Eye (tissue), 1 donor: ENCODE measurements around the gene SMYD3.
A peak's percentile ranks its signal among the peaks of the same experiment; 100 is the strongest.

ENCODE experiments used
- DNase-seq: peaks from one replicate; pipeline ENCODE4 v3.0.0-alpha.2; 2015

SMYD3 gene

DNA sequence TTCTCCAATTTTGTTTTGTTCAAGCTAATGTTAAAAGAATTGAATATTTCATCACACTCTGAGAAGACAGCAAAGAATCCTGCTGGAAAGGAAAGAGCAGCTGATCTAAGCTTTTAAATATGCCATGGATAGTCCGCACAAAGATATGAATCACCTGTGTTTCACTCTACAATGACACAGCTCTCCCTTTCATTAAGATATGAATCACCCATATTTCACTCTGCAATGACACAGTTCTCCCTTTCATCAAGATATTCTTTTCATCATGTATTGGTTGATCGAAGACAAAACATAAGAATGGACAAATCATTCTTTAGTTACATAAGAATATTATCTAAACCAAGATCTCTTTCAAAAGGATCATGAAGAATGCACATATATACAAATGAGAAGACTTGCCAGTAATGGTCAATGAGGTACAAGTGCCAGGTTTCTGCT lies 367.3 kb downstream of the SMYD3 start:
- DNase-seq = no peak

DNA sequence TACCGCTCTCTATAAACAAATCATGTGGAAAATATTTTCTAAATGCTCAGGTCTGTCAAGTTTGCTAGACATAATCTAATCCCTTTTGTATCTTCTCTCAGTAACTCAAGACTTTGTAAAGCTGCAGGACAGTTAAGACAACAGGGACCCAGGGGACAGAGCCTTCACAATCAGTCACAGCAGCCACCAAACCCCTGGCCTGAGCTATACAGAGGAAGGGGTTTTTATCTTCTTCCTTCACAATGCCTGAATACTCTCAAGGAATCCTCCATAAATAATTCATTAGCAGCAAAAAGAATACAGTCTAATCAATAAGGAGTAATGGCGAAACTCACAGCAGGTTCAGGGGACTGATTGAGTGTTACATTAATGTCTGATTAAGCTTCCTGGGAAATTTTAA lies 368.3 kb downstream of the SMYD3 start:
- peak; percentile 64 for DNase-seq

DNA sequence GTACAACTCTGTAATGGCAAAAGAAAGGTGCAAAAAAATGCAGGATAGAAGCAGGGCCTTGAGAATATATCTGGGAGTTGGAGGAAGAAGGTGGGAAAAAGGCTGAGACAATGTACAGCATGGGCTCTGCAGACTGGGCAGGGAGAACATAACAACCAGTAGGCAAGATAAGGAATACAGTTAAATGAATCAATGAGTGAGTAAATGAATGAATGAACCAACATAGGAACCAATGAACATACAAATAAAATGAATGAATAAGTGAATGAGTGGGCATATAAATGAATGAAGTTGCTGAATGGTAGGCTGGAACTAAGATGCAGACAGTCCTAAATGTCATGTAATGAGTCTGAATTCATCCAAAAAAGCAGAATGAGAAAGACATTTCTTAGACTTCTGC lies 370.6 kb downstream of the SMYD3 start:
- no peak for DNase-seq

DNA sequence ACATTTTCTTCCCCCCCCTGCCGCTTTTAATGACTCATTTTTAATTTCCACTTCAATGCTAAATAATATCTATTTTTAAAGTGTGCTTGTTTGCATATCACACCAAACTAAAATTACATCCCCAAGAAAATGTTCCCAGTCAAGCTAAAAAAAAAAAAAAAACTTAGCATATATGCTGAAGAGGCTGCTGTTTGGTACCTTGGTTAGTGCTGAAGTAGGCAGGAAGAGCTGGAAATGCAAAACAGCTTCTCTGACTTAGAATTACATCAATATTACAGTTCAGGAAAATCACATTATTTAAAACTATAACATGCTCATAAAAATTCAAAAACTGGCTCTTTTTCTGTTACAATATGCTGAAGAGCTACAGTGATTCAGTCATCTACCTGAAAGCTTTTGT lies 372.3 kb downstream of the SMYD3 start:
- no peak for DNase-seq

DNA sequence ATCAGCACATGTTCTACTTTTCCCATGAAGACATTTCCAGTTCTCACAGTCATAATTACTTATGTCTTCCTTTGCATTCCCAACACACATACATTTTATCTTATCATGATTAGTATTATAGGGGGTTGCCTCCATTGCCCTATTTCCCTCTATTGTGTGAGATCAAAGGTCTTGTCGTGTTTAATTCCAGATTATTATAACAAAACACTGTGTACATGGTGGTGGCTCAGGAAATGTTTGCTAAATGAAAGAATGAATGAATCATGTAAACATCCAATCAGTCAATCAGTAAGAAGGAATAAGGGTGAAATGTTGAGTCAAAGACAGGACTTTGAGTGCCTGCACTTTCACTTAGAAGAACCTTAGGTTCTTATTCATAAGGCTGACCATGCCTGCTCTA lies 376.0 kb downstream of the SMYD3 start:
- DNase-seq = no peak

DNA sequence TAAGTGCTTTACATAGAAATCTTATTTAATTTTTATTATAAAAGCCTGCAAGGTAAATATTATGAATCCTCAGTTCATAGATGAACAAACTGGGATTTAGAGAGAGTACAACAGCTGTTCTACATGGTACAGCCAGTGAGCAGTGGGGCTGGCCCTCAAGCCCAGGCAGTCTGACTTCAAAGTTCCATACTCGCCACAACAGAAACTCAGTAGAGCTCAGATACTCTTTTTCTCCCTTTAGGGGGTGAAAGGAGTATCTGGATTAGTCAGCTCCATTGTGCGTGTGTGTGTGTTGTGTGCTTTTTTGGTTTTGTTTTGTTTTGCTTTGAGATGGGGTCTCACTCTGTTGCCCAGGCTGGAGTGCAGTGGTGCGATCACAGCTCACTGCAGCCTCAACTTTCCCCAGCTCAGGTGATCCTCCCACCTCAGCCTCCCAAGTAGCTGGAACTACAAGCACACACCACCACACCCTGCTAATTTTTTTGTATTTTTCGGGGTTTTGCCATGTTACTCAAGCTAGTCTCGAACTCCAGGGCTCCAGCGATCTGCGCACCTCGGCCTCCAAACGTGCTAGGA lies 378.5 kb downstream of the SMYD3 start:
- DNase-seq = no peak

DNA sequence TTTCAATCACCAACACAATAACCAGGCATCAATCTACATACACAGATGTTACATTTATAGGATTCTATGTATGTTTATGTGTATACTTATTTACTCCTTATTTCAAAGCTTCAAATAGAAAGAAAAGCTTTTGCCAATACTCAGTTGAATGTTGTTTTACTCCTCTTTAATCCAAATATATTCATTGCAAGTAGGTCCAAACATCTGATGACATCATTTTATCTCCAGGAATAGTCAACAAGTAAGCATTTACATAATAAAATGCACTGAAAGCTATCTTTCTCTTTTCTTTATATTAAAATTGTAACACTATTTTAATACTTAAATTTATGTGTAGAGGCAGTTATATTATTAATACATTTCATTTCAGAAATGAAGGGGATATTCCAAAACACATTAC lies 380.5 kb downstream of the SMYD3 start:
- no peak for DNase-seq

DNA sequence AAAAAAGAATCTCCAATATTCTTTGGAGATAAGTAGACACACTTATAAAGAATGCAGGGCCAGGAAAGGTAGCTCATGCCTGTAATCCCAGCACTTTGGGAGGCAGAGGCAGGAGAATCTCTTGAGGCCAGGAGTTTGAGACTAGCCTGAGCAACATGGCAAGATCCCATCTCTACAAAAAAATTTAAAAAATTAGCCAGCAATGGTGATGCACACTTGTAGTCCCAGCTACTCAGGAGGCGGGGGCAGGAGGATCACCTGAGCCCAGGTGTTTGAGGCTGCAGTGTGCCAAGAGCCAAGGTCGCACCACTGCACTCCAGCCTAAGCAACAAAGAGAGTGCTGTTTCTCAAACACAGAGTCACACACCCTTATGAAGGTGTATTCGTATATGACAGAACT lies 385.0 kb downstream of the SMYD3 start:
- DNase-seq = no peak

DNA sequence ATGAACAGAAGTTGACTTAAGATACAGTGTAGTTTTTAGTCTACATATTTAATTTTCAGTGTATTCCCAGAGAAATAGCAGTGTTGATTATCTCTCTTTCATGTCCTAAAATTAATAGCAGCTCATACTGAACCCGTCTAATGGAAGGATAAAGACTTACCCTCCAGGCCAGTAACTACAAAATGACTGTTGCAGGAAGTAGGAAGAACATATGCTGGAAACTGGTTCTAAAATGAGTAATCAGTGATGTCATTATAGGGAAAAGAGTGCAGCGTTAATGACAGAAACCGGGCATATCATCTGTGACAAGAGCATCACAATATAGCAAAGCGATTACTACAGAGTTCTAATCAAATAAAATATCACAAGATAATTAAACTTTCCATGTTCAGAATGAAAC lies 385.5 kb downstream of the SMYD3 start:
- DNase-seq = no peak

DNA sequence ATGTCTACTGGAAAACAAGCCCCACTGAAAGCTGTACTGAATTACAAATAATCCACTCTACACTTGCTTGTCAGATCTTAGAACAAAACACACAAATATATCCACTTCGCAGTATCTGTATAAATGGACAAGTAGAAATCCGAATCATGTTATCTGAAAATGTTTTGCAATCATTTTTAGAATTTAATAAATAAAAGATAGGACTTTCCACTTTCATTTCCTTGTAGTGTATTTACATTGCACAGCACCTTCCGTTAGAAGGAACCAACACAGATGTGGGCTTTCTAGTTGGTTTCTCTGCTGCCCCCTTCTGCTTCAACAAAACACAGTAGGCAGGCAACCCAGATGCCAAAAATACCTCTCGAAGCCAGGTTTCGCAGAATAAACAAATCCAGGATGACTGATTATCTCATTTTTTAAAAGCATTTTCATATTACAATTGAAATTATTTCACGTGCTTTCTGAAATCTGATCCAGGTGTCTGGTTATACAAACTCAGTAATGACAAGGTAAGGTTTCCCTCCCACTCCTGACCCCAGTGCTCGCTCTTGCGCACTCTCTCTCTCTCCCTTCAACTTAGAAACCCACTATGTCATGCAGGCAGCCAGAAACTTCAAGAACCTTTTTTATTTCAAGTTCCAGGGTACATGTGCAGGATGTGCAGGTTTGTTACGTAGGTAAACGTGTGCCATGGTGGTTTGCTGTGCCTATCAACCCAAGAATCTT lies 389.9 kb downstream of the SMYD3 start:
- peak; percentile 53 for DNase-seq

DNA sequence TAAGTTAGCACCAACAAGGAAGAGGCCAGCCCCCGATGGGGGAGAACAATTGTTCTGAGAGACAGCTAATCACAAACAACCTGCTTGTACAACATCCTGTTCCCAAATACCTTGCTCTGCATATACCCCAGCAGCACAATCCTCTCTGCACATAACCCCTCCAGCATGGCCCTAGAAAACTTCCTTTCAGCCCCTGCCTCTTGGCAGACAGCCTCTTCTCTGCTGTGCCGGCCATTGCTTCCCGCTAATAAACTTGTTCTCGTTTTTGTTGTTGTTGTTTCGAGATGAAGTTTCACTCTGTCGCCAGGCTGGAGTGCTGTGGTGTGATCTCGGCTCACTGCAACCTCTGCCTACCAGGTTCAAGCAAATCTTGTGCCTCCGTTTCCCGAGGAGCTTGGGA lies 392.7 kb downstream of the SMYD3 start:
- DNase-seq = no peak

DNA sequence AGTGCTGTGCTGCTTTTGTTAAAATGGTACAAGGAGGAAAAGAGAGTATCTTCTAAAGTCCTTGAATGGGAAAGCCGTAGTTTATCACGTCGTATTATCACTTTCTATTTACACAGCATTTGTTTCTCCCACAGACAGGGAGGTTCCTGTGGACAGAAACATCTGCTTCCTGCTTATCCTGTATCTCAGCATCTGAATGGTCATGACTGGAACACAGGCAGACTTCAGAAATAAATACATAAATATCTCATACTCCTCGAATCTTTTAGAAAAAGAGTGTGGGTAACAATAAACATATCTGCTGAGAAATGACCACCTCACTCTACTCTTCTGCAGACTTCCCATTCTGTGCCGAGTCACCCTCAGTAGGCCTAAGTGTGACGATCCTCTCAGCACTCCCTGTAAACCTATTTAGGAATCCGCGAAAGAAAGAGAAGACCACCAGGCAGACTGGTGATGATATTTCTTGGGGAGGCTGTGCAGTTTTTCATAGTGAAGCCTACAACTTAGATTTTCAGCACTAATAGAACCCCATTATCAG lies 393.5 kb downstream of the SMYD3 start:
- no peak for DNase-seq

DNA sequence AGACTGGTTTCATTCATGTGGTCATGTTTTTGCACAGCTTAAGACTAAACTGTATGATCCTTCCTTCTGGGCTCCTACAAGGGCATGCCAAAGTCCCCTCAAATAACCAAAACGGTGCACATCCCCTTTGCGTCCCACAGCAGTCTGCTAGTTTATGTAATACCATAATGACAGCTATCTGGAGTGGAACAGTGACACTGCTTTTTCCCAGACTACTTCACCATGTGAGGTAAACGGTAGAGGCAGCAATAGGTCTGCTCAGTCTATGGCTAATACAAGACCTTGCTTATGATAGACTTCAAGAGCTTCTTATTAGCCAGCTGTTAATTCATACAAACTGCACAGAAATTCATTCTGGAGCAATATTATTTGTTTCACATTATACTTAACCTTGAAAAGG lies 395.5 kb downstream of the SMYD3 start:
- DNase-seq = no peak

DNA sequence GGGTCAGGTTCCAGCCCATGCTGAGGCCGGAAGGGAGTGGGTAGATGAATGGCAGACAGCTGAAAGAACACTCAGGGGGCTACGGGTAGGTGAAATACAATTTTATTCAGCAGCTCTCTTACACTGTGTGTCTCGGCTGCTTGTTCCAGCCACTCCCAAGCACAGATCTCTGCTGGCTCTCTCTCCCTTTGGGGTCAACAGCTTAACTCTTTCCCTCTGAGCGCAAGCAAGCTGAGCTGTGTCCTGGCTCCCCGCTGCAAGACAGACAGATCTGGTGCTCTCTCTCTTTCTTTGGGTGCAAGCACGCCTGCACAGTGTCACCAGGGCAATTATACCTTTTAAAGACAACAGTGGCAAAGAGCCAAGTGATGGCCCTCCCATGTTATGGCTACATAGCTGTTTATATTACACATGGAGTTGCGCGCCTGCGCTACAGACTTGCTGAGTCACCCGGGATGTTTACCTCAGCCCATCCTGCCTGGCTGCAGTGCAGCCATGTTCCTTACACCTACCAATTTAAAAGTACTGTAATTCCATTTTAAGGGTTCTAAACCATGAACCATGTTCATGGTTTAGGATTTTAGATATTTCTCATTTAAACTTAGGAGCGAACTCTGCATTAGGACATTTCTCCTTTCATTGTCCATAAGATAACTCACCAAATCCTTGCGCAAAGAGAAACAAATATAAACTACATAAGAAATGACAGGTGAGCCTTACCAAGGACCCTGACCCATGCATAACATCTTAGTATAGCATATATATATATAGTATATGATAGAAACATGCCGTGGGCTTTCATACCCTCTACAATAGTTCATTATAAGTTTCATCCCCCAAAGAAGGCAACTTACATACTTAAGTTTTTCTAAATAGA lies 396.5 kb downstream of the SMYD3 start:
- no peak for DNase-seq

DNA sequence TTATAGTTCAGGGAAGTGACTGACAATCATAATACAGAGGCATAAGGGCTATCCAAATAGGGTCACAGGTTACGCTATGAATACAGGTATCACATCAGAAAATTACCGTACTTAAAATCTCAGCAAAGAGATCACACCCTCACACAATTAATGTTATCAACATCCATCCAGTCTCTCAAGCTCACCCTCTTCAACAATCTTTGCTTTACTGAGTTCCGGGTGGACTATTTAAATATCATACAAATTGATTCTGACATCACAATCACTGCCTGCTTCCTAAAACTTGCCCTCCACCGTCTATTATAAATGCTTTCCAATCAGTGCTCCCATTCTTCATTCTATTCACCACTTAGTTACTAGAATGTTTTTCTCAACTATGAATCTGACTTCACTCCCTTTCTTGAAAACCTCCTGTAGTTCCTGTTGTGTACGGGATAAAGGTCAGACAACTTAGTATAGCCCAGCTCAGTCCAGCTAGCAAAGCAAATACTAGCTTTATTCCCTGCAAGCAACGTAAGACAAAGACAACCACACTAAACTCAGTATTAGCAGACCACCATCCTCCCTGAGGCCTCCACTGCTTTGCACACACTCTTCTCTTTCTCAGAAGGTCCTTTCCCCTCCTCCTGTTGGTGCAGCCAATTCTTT lies 398.7 kb downstream of the SMYD3 start:
- DNase-seq = peak; percentile 48

DNA sequence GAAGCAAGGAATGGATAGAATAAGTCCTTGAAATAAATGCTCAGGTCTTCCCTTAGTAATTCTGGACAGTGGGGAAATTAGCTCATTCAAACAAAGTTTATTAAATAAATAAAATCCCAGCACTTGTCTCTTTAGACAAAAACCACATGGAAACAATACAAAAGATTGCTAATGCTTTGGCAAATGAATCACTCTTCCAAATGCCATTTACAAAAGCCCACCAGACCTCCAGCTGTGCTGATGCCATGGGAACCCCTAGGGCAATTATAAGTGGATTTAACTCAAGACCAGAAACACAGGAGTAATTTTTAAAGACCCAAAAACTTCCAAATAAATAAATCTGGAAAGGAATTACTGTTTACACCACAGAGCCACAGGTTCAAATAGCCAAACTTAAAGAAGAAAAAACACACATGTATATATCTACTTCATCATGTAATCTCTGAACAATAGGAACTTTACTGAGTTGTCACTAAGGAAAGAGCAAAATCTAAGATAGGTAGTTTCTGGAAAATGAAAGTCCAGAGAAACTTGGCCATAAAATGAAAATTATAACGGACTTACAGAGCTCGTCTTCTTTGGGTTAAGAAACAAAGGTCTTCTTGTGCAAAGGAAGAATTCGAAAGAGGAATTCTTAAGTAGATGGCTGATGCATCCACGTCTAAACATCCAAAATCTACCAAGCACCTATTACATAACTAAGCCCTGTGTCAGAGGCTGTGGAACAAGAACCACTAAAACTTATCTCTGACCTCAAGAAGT lies 399.4 kb downstream of the SMYD3 start:
- peak; percentile 69 for DNase-seq

DNA sequence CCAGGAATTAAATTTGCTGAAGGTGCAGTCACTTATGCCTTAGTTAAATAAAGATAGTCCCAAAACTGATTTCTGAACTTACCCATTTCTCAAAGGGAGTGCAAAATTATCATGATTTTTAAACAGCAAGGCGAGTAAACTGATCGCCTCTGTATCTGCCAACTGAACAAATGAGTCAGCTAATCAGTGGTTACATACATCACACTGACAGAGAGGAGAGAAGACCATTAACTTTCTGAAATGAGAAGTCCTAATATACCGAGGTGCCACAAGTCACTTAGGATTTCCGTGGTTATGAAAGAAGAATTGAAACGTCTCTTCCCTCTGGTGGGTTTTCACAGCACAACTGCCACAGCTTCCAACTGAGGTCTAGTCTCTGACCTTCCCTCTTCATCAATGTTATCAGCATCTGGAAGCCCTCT lies 400.7 kb downstream of the SMYD3 start:
- DNase-seq = no peak

DNA sequence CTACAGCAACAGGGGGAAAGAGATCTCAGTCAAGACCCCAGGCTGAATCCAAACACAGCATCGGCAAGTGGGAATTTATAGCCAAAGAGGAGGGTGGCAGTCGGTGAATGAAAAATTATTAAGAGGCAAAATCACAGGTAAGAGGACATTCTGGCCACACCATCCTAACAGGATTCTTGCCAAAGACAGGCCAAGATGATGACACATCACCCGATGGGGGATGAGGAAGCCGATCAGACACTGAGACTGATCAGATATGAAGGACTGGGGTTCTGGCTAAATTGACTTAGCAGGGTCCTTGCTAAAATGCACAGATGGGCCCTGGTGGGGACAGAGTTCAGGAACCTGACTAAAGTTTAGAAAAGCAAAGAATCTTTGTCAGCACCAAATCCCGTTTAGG lies 402.2 kb downstream of the SMYD3 start:
- no peak for DNase-seq

DNA sequence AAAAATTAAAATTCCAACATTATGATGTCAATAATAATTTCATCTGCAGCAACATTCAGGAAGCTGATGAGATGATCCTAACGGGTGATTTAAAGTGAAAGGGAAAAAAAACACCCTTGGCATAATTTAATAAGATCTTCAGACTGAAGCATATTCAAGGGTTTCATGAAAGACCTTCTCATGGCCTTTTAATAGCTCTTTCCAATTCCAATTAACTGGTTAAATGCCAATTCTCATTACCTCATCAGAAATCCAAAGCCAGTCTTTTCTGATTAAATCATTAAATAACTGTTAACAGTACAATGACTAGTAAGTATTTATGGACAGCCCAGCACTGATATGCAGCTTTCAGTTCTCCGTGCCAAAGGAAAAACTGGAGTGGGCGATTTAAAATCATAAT lies 407.5 kb downstream of the SMYD3 start:
- no peak for DNase-seq

DNA sequence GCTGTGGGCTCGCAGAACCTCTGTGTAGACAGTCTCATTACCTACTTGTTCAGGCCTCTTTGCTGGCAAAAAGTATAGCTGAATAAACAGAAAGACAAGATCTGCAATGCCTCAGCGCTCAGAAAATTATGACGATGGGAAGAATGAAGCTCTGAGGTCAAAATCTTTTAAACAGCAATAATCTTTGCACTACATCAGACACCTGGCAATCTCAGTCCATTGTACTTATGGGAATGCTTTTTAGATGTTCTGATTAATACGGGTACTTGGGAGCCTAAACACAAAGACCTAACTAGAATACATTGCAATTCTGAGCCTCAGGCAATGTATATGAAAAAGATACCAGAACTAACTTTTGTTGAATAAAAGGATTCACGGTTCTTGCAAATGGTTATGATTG lies 410.7 kb downstream of the SMYD3 start:
- no peak for DNase-seq

DNA sequence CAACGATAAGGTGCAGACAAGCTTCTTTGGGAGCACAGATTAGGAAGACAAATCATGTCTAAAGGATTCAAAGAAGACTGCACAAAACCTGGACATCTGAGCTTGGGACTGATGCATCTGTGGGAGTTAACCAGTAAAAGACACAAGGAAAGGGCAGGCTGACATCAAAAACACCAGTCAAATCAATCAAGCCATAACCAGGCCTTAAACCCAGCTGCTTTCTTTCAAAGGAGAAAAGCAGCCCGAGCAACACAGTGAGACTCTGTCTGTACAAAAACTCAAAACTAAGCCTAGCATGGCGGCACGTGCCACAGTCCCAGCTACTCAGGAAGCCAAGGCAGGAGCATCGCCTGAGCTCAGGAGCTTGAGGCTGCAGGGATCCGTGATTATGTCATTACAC lies 411.6 kb downstream of the SMYD3 start:
- DNase-seq = no peak

DNA sequence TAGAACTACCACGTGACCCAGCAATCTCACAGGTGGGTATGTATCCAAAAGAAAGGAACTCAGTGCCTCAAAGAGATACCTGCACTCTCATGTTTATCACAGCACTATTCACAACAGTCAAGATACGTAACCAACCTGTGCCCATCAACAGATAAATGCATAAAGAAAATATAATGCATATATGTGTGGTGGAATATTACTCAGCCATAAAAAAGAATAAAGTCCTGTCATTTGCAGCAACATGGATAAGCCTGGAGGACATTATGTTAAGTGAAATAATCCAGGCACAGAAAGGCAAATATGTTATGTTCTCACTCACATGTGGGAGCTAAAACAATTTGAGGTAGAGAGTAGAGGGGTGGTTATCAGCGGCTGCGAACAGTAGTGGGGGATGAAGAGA lies 413.8 kb downstream of the SMYD3 start:
- DNase-seq = no peak
